Measurements from ENCODE around the gene WDR5B. TPM values are rescaled to one million over a fixed set of nuclear protein-coding genes. Genes with fewer than 3 reads are reported as not detected.

WDR5B gene
- total RNA-seq, 1 experiment from 2014 or later = 4.4 TPM

DNA sequence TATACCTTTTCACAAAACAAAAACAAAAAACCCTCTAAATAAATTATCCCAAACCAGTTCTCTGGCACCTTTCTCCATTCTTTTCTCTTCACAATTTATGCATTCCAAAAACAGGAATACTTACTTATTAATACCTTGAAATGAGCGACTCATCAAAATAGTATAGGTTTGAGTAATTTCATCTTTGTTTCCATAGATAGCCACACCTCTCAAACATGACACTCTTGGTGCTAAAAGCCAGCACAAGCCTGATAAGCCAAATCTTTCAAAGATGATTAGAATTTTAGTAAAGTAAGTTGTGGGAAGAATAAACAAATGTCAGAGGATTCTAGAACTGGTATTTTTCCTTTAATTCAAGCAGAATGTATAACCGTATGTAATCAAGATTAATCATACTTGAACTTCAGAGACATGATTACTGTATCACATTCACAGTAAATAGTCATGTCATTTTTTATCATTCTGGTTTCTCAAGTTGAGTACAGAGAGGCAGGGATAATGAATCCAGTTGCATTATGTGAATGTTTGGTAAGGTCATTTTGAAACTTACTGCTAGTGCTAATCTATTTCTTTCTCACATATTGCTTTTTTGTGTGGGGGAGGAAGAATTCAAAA lies 12.1 kb upstream of the WDR5B start:
- intact Hi-C loops (cut with micrococcal nuclease; ENCODE audit: unreplicated experiment) = loop anchor here (10.0 kb wide), 1 partner anchor 63 kb away; no protein-coding TSS in a partner anchor
- BruUV-seq (replicated peaks) = no TSS peak
- no peaks in the 10 kb centered on the region for H3K4me1 Mint-ChIP-seq (ENCODE audit: low read depth, unreplicated experiment)
- CTCF ChIA-PET = no interaction called here
- Histone ChIP-seq H3K4me1 (no peaks in the 10 kb centered on the region), H3K4me3 (ENCODE audit: low read depth, low read length) (no peak overlapping the region), H3K27me3 (replicated peaks; ENCODE audit: control insufficient read depth, insufficient read depth, low read length) (no peaks in the 10 kb centered on the region), H3K9me3 (no peaks in the 10 kb centered on the region), H3K36me3 (ENCODE audit: control insufficient read depth, insufficient read depth, low read length) (no peaks in the 10 kb centered on the region; the same call in none of the 2 replicates)
- H3K27ac Mint-ChIP-seq (ENCODE audit: unreplicated experiment) = no peak overlapping the region
- H3K27me3 Mint-ChIP-seq (ENCODE audit: insufficient read depth, unreplicated experiment) = no peaks in the 10 kb centered on the region
- peaks cover 87% of the 10 kb centered on the region for H3K36me3 Mint-ChIP-seq (ENCODE audit: insufficient read depth, unreplicated experiment)
- H3K9me3 Mint-ChIP-seq (ENCODE audit: unreplicated experiment) = no peaks in the 10 kb centered on the region
- DNase-seq = no peak
- no peak overlapping the region for H3K4me3 Mint-ChIP-seq (ENCODE audit: unreplicated experiment)
- TF ChIP-seq, protein P1, sequence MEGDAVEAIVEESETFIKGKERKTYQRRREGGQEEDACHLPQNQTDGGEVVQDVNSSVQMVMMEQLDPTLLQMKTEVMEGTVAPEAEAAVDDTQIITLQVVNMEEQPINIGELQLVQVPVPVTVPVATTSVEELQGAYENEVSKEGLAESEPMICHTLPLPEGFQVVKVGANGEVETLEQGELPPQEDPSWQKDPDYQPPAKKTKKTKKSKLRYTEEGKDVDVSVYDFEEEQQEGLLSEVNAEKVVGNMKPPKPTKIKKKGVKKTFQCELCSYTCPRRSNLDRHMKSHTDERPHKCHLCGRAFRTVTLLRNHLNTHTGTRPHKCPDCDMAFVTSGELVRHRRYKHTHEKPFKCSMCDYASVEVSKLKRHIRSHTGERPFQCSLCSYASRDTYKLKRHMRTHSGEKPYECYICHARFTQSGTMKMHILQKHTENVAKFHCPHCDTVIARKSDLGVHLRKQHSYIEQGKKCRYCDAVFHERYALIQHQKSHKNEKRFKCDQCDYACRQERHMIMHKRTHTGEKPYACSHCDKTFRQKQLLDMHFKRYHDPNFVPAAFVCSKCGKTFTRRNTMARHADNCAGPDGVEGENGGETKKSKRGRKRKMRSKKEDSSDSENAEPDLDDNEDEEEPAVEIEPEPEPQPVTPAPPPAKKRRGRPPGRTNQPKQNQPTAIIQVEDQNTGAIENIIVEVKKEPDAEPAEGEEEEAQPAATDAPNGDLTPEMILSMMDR (IDR thresholded peaks at IDR 0.05; ENCODE audit: insufficient read depth in 1 of 2, low read depth in 1 of 2, low read length in 1 of 2, severe bottlenecking in 1 of 2, unreplicated experiment in 1 of 2) = no peak
- POLR2A ChIA-PET = no interaction called here

DNA sequence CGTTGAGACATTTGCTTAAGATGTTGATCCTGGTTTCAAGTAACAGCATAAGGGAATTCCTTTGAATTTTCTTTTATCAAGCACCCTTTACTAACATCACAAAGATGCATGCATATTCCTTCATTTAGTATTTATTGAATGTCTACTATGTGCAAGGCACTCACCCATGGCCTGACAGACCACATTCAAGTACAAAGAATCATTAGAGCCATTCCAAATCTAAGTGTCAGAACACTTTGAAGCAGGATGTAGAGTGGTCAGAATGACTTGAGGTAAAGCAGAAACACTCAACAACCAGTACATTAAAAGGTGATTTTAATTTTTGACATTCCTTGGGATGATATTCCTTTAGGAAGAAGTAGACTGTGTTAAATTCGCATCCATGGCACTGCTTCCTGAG lies 6.0 kb upstream of the WDR5B start:
- POLR2A ChIA-PET = no interaction called here
- no peak overlapping the region for H3K27ac Mint-ChIP-seq (ENCODE audit: unreplicated experiment)

DNA sequence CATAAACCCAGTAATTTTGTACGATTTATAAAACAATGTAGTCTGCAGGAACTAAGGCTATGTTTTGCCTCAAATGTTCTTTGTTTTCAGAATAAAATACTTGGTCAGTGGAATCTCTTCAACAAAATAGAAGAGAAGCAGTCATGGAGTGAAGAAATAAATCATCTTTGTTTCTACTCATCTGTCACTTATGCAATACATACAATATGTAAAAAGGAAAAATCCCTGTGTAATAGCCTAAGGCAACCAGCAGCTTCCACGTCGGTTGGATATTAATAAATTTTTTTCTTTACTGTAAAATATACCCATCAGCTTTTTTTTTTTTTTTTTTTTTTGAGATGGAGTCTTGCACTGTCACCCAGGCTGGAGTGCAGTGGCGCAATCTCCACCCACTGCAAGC lies 5.2 kb upstream of the WDR5B start:
- BruUV-seq (replicated peaks) = no TSS peak

More for the DNA sequence above, 6.0 kb upstream of the WDR5B start:
- H3K36me3 ChIP-seq (ENCODE audit: control insufficient read depth, insufficient read depth, low read length) = no peaks in the 10 kb centered on the region; the same call in 1 of the 2 replicates
- Mint-ChIP-seq H3K36me3 (ENCODE audit: insufficient read depth, unreplicated experiment) (peaks cover 59% of the 10 kb centered on the region), H3K9me3 (ENCODE audit: unreplicated experiment) (no peaks in the 10 kb centered on the region), H3K4me1 (ENCODE audit: low read depth, unreplicated experiment) (no peaks in the 10 kb centered on the region), H3K4me3 (ENCODE audit: unreplicated experiment) (no peak overlapping the region), H3K27me3 (ENCODE audit: insufficient read depth, unreplicated experiment) (no peaks in the 10 kb centered on the region)
- TF ChIP-seq, protein P1 (IDR thresholded peaks at IDR 0.05; ENCODE audit: insufficient read depth in 1 of 2, low read depth in 1 of 2, low read length in 1 of 2, severe bottlenecking in 1 of 2, unreplicated experiment in 1 of 2) = no peak
- intact Hi-C loops (cut with micrococcal nuclease; ENCODE audit: unreplicated experiment) = loop anchor here (10.0 kb wide), 1 partner anchor 57 kb away; no protein-coding TSS in a partner anchor
- CTCF ChIA-PET = no interaction called here
- DNase-seq = no peak
- no peaks in the 10 kb centered on the region for H3K27me3 ChIP-seq (replicated peaks; ENCODE audit: control insufficient read depth, insufficient read depth, low read length)
- no peaks in the 10 kb centered on the region; the same call in 1 of the 2 replicates for H3K4me1 ChIP-seq
- H3K9me3 ChIP-seq = no peaks in the 10 kb centered on the region
- no TSS peak for BruUV-seq (replicated peaks)
- no peak overlapping the region for H3K4me3 ChIP-seq (ENCODE audit: low read depth, low read length)

More for the DNA sequence above, 5.2 kb upstream of the WDR5B start:
- H3K36me3 ChIP-seq (ENCODE audit: control insufficient read depth, insufficient read depth, low read length) = no peaks in the 10 kb centered on the region
- no peak overlapping the region for H3K4me3 ChIP-seq (ENCODE audit: low read depth, low read length)
- Mint-ChIP-seq H3K27me3 (ENCODE audit: insufficient read depth, unreplicated experiment) (no peaks in the 10 kb centered on the region), H3K27ac (ENCODE audit: unreplicated experiment) (no peak overlapping the region), H3K36me3 (ENCODE audit: insufficient read depth, unreplicated experiment) (peaks cover 57% of the 10 kb centered on the region), H3K4me3 (ENCODE audit: unreplicated experiment) (no peak overlapping the region), H3K9me3 (ENCODE audit: unreplicated experiment) (no peaks in the 10 kb centered on the region), H3K4me1 (ENCODE audit: low read depth, unreplicated experiment) (no peaks in the 10 kb centered on the region)
- TF ChIP-seq, protein P1 (IDR thresholded peaks at IDR 0.05; ENCODE audit: insufficient read depth in 1 of 2, low read depth in 1 of 2, low read length in 1 of 2, severe bottlenecking in 1 of 2, unreplicated experiment in 1 of 2) = no peak
- intact Hi-C loops (cut with micrococcal nuclease; ENCODE audit: unreplicated experiment) = loop anchor here (10.0 kb wide), 1 partner anchor 56 kb away; no protein-coding TSS in a partner anchor
- DNase-seq = no peak
- ChIA-PET POLR2A (no interaction called here), CTCF (no interaction called here)
- H3K9me3 ChIP-seq = no peaks in the 10 kb centered on the region
- H3K27me3 ChIP-seq (replicated peaks; ENCODE audit: control insufficient read depth, insufficient read depth, low read length) = no peaks in the 10 kb centered on the region
- H3K4me1 ChIP-seq = no peaks in the 10 kb centered on the region; the same call in 1 of the 2 replicates
